Mesendoderm (in vitro differentiated cells): Measurements from ENCODE around the gene UBE2QL1.

Experiments
- DNase-seq: peaks from one replicate; pipeline ENCODE4 v3.0.0; 2013
- H2AK5ac ChIP-seq: 2 replicates; pipeline ENCODE4 v1.6.1; 2013; ENCODE audit warnings: low read length, inconsistent platforms
- H2BK120ac ChIP-seq: 2 replicates; pipeline ENCODE4 v1.6.1; 2013; ENCODE audit warnings: low read depth, mild to moderate bottlenecking, low read length, moderate library complexity, mixed read lengths
- H2BK15ac ChIP-seq: replicated peaks from 2 replicates; pipeline ENCODE4 v1.6.1; 2013; ENCODE audit warnings: low read depth, mild to moderate bottlenecking, moderate library complexity
- H2BK5ac ChIP-seq: 2 replicates; pipeline ENCODE4 v1.6.1; 2013; ENCODE audit warnings: low read length, inconsistent platforms
- H3K18ac ChIP-seq: 2 replicates; pipeline ENCODE4 v1.6.1; 2013; ENCODE audit warnings: mild to moderate bottlenecking, low read length, mixed read lengths
- H3K23ac ChIP-seq: one replicate; pipeline ENCODE4 v1.6.1; 2013; ENCODE audit warnings: low read length
- H3K27ac ChIP-seq: 2 replicates; pipeline ENCODE4 v1.5.1; 2013; ENCODE audit warnings: low read depth, mild to moderate bottlenecking, inconsistent platforms, low read length, moderate library complexity
- H3K27me3 ChIP-seq: 2 replicates; pipeline ENCODE4 v1.6.1; 2013; ENCODE audit warnings: low read length, control low read depth, mild to moderate bottlenecking, inconsistent platforms; ENCODE audit not compliant: insufficient read depth, poor library complexity
- H3K36me3 ChIP-seq: 2 replicates; pipeline ENCODE4 v1.6.1; 2013; ENCODE audit warnings: low read length, inconsistent platforms; ENCODE audit not compliant: control insufficient read depth, insufficient read depth
- H3K4ac ChIP-seq: one replicate; pipeline ENCODE4 v1.6.1; 2013; ENCODE audit warnings: low read depth, mild to moderate bottlenecking, low read length, moderate library complexity
- H3K4me1 ChIP-seq: 2 replicates; pipeline ENCODE4 v1.6.1; 2013; ENCODE audit warnings: low read depth, low read length, inconsistent platforms; ENCODE audit not compliant: control insufficient read depth
- H3K4me2 ChIP-seq: 2 replicates; pipeline ENCODE4 v1.6.1; 2013; ENCODE audit warnings: low read length
- H3K4me3 ChIP-seq: 2 replicates; pipeline ENCODE4 v1.5.1; 2013; ENCODE audit warnings: mild to moderate bottlenecking, low read length
- H3K56ac ChIP-seq: one replicate; pipeline ENCODE4 v1.6.1; 2013; ENCODE audit warnings: low read length
- H3K79me1 ChIP-seq: 2 replicates; pipeline ENCODE4 v1.6.1; 2013; ENCODE audit warnings: low read length, inconsistent platforms
- H3K79me2 ChIP-seq: 2 replicates; pipeline ENCODE4 v1.6.1; 2013; ENCODE audit warnings: mild to moderate bottlenecking, low read length; ENCODE audit not compliant: control insufficient read depth, insufficient read depth
- H3K9ac ChIP-seq: 2 replicates; pipeline ENCODE4 v1.6.1; 2013; ENCODE audit warnings: low read length, inconsistent platforms
- H4K5ac ChIP-seq: one replicate; pipeline ENCODE4 v1.6.1; 2013; ENCODE audit warnings: low read length
- H4K8ac ChIP-seq: one replicate; pipeline ENCODE4 v1.6.1; 2013; ENCODE audit warnings: low read depth, mild to moderate bottlenecking, control low read depth, low read length, moderate library complexity
- WGBS: extraction: QIAGEN DNeasy Blood & Tissue Kit; methylation state at CpG from one replicate; pipeline ENCODE4 v1.1.7; 2013; ENCODE audit warnings: low lambda C conversion rate, missing lambda C conversion rate; ENCODE audit not compliant: insufficient coverage; ENCODE audit errors: extremely low coverage; 5-methylcytosine and 5-hydroxymethylcytosine counted together

The UBE2QL1 gene

DNA sequence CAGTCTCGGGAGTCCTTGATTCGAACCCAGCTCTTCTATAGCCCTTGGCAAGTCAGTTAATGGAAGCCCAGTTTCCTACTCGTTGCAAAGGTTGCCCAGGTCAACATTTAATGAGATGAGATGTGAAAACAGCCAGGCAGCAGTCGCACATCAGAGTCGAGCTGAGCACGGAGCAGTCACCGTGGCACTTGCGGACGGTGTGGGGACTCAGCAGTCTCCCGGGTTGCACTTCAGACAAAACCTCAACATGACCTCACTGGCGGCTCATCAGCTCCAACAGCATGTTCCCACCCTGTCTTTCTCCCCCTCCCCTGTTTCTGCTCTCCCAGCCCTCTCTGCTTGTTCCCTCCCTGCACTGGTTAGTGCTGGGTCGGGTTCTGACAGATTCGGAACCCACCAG, 35.8 kb downstream of the UBE2QL1 start:
- Histone ChIP-seq H3K4ac (no peak overlapping the region), H4K8ac (no peak overlapping the region), H3K4me2 (no peak overlapping the region), H3K27ac (no peak overlapping the region), H3K4me1 (no peaks in the 10 kb centered on the region), H2BK120ac (no peak overlapping the region), H4K5ac (no peak overlapping the region), H3K4me3 (no peak overlapping the region), H2AK5ac (no peak overlapping the region), H3K18ac (no peak overlapping the region), H3K56ac (no peak overlapping the region), H3K9ac (no peak overlapping the region), H2BK5ac (no peak overlapping the region), H3K79me2 (no peaks in the 10 kb centered on the region), H2BK15ac (no peak overlapping the region), H3K23ac (no peak overlapping the region), H3K36me3 (no peaks in the 10 kb centered on the region), H3K79me1 (no peaks in the 10 kb centered on the region), H3K27me3 (no peaks in the 10 kb centered on the region)
- WGBS: no CpG with 5 or more reads among the region's 13 CpGs
- no peak for DNase-seq

DNA sequence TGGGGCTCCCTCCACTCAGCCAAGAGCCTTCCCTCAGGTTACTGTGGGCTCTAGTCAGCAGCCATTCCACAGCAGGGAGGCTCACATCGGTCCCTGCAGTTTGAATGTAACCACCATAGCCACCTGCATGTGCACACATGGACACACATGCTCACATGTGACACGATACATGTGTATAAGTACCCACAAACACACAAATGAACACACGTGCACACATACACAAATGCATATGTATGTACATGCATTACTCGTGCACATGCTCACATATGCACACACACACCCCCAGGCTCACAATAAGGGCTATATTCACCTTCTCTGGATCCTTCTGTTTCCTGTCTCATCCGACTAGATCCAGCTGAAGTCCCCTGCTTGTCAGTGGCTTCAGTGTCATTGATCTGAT, 36.2 kb downstream of the UBE2QL1 start:
- Histone ChIP-seq H3K79me2 (no peaks in the 10 kb centered on the region), H2BK15ac (no peak overlapping the region), H3K4me3 (no peak overlapping the region), H3K4ac (no peak overlapping the region), H3K23ac (no peak overlapping the region), H3K27me3 (no peaks in the 10 kb centered on the region), H3K27ac (no peak overlapping the region), H2BK5ac (no peak overlapping the region), H3K4me2 (no peak overlapping the region), H3K4me1 (no peaks in the 10 kb centered on the region), H3K56ac (no peak overlapping the region), H4K5ac (no peak overlapping the region), H4K8ac (no peak overlapping the region), H3K79me1 (no peaks in the 10 kb centered on the region), H3K9ac (no peak overlapping the region), H3K36me3 (no peaks in the 10 kb centered on the region), H2BK120ac (no peak overlapping the region), H2AK5ac (no peak overlapping the region), H3K18ac (no peak overlapping the region)
- DNase-seq: no peak
- no CpG with 5 or more reads among the region's 5 CpGs for WGBS

DNA sequence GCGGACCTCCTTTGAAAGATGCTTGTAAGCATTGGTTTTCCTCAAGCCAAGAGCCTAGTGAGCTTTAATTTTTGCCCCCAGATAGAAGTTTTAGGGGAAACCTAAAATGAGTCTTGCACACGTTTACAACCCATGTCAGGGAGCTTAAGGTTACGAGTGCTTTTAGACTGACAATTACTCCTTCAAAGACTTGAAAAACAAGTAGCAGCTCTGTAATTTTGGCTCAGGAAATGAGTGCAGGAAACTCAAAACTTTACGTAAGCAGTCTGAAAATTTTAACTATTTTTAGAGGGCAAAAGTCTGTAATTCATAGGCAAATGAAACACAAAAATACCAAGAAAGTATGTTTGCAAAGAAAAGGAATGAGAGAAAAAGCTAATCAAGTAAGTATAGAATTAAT, 36.8 kb downstream of the UBE2QL1 start:
- no peaks in the 10 kb centered on the region for H3K36me3 ChIP-seq
- DNase-seq: no peak
- no peak overlapping the region for H3K4me2 ChIP-seq
- no peaks in the 10 kb centered on the region for H3K27me3 ChIP-seq
- no peaks in the 10 kb centered on the region for H3K79me1 ChIP-seq
- H3K9ac ChIP-seq: no peak overlapping the region
- no peak overlapping the region for H4K5ac ChIP-seq
- no peaks in the 10 kb centered on the region for H3K79me2 ChIP-seq
- H3K4me1 ChIP-seq: no peaks in the 10 kb centered on the region
- no peak overlapping the region for H3K27ac ChIP-seq
- H3K23ac ChIP-seq: no peak overlapping the region
- no peak overlapping the region for H3K4me3 ChIP-seq
- no peak overlapping the region for H2BK120ac ChIP-seq
- H4K8ac ChIP-seq: no peak overlapping the region
- H3K18ac ChIP-seq: no peak overlapping the region
- H2AK5ac ChIP-seq: no peak overlapping the region
- H3K56ac ChIP-seq: no peak overlapping the region
- no peak overlapping the region for H3K4ac ChIP-seq
- H2BK5ac ChIP-seq: no peak overlapping the region
- no peak overlapping the region for H2BK15ac ChIP-seq
- no CpG with 5 or more reads among the region's 4 CpGs for WGBS

DNA sequence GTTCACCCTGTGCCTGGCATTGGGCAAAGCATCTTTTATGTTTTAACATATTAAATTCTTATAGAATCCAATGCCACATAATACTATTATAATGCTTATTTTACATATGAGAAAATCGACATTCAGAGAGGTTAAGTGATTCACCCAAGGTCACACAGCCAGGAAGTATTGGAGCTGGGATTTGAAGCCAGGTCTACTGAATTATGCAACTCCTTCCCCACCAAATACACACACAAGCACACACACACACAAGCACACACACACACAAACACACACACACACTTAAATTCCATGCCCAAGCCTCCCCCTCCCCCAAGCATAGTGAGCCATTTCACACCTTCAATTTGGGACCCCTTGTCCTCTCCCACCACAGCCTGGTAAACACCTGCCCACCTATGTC, 37.4 kb downstream of the UBE2QL1 start:
- no peak overlapping the region for H3K27ac ChIP-seq
- no peak overlapping the region for H2AK5ac ChIP-seq
- peaks cover 2% of the 10 kb centered on the region for H3K4me1 ChIP-seq
- H3K23ac ChIP-seq: no peak overlapping the region
- H3K27me3 ChIP-seq: no peaks in the 10 kb centered on the region
- H3K4me2 ChIP-seq: no peak overlapping the region
- WGBS: no CpG with 5 or more reads among the region's 1 CpG
- DNase-seq: no peak
- H3K79me2 ChIP-seq: no peaks in the 10 kb centered on the region
- no peak overlapping the region for H3K4me3 ChIP-seq
- H3K4ac ChIP-seq: no peak overlapping the region
- no peak overlapping the region for H2BK15ac ChIP-seq
- H3K18ac ChIP-seq: no peak overlapping the region
- H2BK5ac ChIP-seq: no peak overlapping the region
- no peaks in the 10 kb centered on the region for H3K36me3 ChIP-seq
- H4K5ac ChIP-seq: no peak overlapping the region
- H3K9ac ChIP-seq: no peak overlapping the region
- no peak overlapping the region for H2BK120ac ChIP-seq
- no peaks in the 10 kb centered on the region for H3K79me1 ChIP-seq
- no peak overlapping the region for H4K8ac ChIP-seq
- H3K56ac ChIP-seq: no peak overlapping the region

DNA sequence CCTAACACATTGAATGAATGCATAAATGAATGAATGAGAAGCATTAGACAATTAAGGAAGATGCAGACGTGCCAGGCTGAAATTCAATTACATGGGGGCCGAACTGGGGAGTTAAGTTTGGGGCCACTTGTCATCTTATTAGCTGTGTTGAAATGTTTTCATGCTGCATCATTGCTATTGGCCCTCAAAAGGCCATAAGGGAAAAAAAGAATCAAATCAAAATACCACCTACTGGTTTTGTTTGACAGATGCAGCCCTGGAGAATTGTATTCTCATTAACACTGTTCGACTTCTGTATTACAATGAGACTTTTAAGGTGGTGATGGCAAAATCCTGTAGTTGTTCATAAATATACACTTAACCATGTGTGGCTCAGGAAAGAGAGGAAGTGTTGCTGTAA, 38.4 kb downstream of the UBE2QL1 start:
- Histone ChIP-seq H3K4ac (no peak overlapping the region), H2AK5ac (no peak overlapping the region), H3K23ac (no peak overlapping the region), H4K8ac (no peak overlapping the region), H3K79me2 (no peaks in the 10 kb centered on the region), H2BK5ac (no peak overlapping the region), H3K4me3 (no peak overlapping the region), H3K27me3 (no peaks in the 10 kb centered on the region), H4K5ac (no peak overlapping the region), H3K27ac (no peak overlapping the region), H3K9ac (no peak overlapping the region), H3K4me2 (no peak overlapping the region), H2BK15ac (no peak overlapping the region), H3K36me3 (no peaks in the 10 kb centered on the region), H3K79me1 (no peaks in the 10 kb centered on the region), H2BK120ac (no peak overlapping the region), H3K56ac (no peak overlapping the region), H3K18ac (no peak overlapping the region), H3K4me1 (peaks cover 5% of the 10 kb centered on the region)
- DNase-seq: no peak
- no CpG with 5 or more reads among the region's 3 CpGs for WGBS

DNA sequence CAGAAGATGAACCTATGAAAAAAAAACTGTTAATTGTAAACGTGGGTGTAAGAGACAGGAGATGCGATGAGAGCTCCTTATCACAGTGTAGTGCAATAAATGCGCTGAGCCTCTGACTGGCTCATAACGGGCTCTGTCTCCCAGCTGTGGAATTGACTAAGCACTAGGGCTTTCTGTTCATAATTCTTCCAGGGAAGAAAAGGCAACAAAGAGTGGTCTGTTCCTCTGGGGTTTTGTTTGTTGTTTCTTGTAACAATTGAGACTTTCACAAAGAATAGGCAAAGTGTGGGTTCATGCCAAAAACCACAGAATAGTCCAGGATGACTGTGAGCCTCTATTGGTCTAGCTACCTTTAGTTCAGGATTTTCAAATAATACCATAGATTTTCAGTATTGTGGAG, 39.4 kb downstream of the UBE2QL1 start:
- Histone ChIP-seq H3K27me3 (no peaks in the 10 kb centered on the region), H2BK5ac (no peak overlapping the region), H3K4me2 (no peak overlapping the region), H4K5ac (no peak overlapping the region), H3K4me3 (no peak overlapping the region), H3K9ac (no peak overlapping the region), H4K8ac (no peak overlapping the region), H3K79me2 (no peaks in the 10 kb centered on the region), H3K4ac (no peak overlapping the region), H3K79me1 (no peaks in the 10 kb centered on the region), H3K56ac (no peak overlapping the region), H2AK5ac (no peak overlapping the region), H3K36me3 (no peaks in the 10 kb centered on the region), H3K4me1 (peaks cover 5% of the 10 kb centered on the region), H3K23ac (no peak overlapping the region), H2BK120ac (no peak overlapping the region), H3K18ac (no peak overlapping the region), H2BK15ac (no peak overlapping the region), H3K27ac (no peak overlapping the region)
- no CpG with 5 or more reads among the region's 4 CpGs for WGBS
- DNase-seq: no peak
